HG03139 (cell line): ENCODE results near the gene SYT1.
"Not testable (repeated sequence)": the region's sequence is repeated elsewhere in the genome, so short reads cannot be mapped to it uniquely, and the experiment has no call there.

ENCODE experiments used
- ATAC-seq: cut with Tn5 transposase; IDR thresholded peaks from one replicate; pipeline ENCODE4 v1.9.1; 2021; ENCODE audit not compliant: unreplicated experiment

Gene SYT1

GRCh38 chr12:78864403-78864869 lies at the start of gene SYT1:
Gene SYT1 (plus strand): TSS chr12:78864774.
- ATAC-seq, result no peak

- ATAC-seq, result no peak
Observed at GRCh38 chr12:78818487-78818886, 46.1 kb upstream of the SYT1 start.

GRCh38 chr12:78820946-78821345 lies 43.6 kb upstream of the SYT1 start:
- no peak for ATAC-seq

GRCh38 chr12:78824918-78825317 lies 39.7 kb upstream of the SYT1 start:
- no peak for ATAC-seq

- ATAC-seq, result no peak
Observed at GRCh38 chr12:78829690-78830089, 34.9 kb upstream of the SYT1 start.

- no peak for ATAC-seq
Observed at GRCh38 chr12:78835493-78835892, 29.1 kb upstream of the SYT1 start.

GRCh38 chr12:78840518-78841019 lies 24.0 kb upstream of the SYT1 start:
- not testable (repeated sequence) for ATAC-seq

GRCh38 chr12:78853231-78853630 lies 11.3 kb upstream of the SYT1 start:
- no peak for ATAC-seq

- ATAC-seq, result peak; percentile 53
Observed at GRCh38 chr12:78863482-78864402, 832 bp upstream of the SYT1 start.

GRCh38 chr12:78864870-78865463 lies 393 bp downstream of the SYT1 start:
- ATAC-seq, result peak; percentile 14

- no peak for ATAC-seq
Observed at GRCh38 chr12:78865516-78865915, 942 bp downstream of the SYT1 start.

GRCh38 chr12:78866518-78866917 lies 1.9 kb downstream of the SYT1 start:
- ATAC-seq, result no peak

GRCh38 chr12:78870539-78870938 lies 6.0 kb downstream of the SYT1 start:
- ATAC-seq, result no peak

GRCh38 chr12:78871566-78871965 lies 7.0 kb downstream of the SYT1 start:
- no peak for ATAC-seq

- no peak for ATAC-seq
Observed at GRCh38 chr12:78878459-78878858, 13.9 kb downstream of the SYT1 start.

GRCh38 chr12:78878866-78879265 lies 14.3 kb downstream of the SYT1 start:
- ATAC-seq, result no peak

GRCh38 chr12:78880078-78880477 lies 15.5 kb downstream of the SYT1 start:
- ATAC-seq, result no peak

GRCh38 chr12:78881685-78882084 lies 17.1 kb downstream of the SYT1 start:
- ATAC-seq, result no peak

- ATAC-seq, result no peak
Observed at GRCh38 chr12:78885466-78885865, 20.9 kb downstream of the SYT1 start.

GRCh38 chr12:78886719-78887407 lies 22.3 kb downstream of the SYT1 start:
- no peak for ATAC-seq

- no peak for ATAC-seq
Observed at GRCh38 chr12:78887444-78887843, 22.9 kb downstream of the SYT1 start.
